Osteoblast (primary cell): ENCODE data around the gene WRNIP1. TPM values are rescaled to one million over a fixed set of nuclear protein-coding genes. Genes with fewer than 3 reads are reported as not detected.

Experiments
- DNase-seq: peaks from one replicate; pipeline ENCODE4 v3.0.0; 2011; ENCODE audit warnings: low spot score, mixed read lengths; ENCODE audit not compliant: insufficient read length; ENCODE audit errors: missing footprints
- H2AFZ ChIP-seq: 2 replicates; pipeline ENCODE4 v1.6.0; 2011; ENCODE audit warnings: mild to moderate bottlenecking, low read length
- H3K27ac ChIP-seq: 2 replicates; pipeline ENCODE4 v1.5.1; 2011; ENCODE audit warnings: mild to moderate bottlenecking, low read depth, low read length, moderate library complexity
- H3K27me3 ChIP-seq: 2 replicates; pipeline ENCODE4 v1.6.0; 2012; ENCODE audit warnings: mild to moderate bottlenecking, control low read depth, inconsistent platforms, low read length, moderate library complexity; ENCODE audit not compliant: insufficient read depth
- H3K36me3 ChIP-seq: 2 replicates; pipeline ENCODE4 v1.5.1; 2011; ENCODE audit warnings: mild to moderate bottlenecking, low read length, control low read depth, moderate library complexity; ENCODE audit not compliant: insufficient read depth
- H3K4me1 ChIP-seq: 2 replicates; pipeline ENCODE4 v1.5.1; 2011; ENCODE audit warnings: mild to moderate bottlenecking, low read length, control low read depth, moderate library complexity; ENCODE audit not compliant: insufficient read depth
- H3K4me2 ChIP-seq: 2 replicates; pipeline ENCODE4 v1.6.0; 2011; ENCODE audit warnings: mild to moderate bottlenecking, low read length; ENCODE audit not compliant: insufficient read depth
- H3K4me3 ChIP-seq: fragments of 200-600 bp; sonication (generic); 3 replicates; pipeline ENCODE4 v1.5.1; 2012; ENCODE audit warnings: mild to moderate bottlenecking, low read length, inconsistent platforms; ENCODE audit not compliant: insufficient read depth
- H3K79me2 ChIP-seq: 2 replicates; pipeline ENCODE4 v1.6.0; 2012; ENCODE audit warnings: mild to moderate bottlenecking, low read length, control low read depth, inconsistent platforms; ENCODE audit not compliant: insufficient read depth
- H3K9me3 ChIP-seq: 2 replicates; pipeline ENCODE4 v1.5.1; 2011; ENCODE audit warnings: low read depth, low read length, control low read depth
- H4K20me1 ChIP-seq: 2 replicates; pipeline ENCODE4 v1.6.0; 2012; ENCODE audit warnings: mild to moderate bottlenecking, low read length, control low read depth; ENCODE audit not compliant: insufficient read depth
- CTCF ChIP-seq: IDR thresholded peaks from 2 replicates; pipeline ENCODE4 v1.5.1; 2011; ENCODE audit warnings: mild to moderate bottlenecking, low read depth, low read length, moderate library complexity; ENCODE audit errors: extremely low read depth
- total RNA-seq: library from RNA; depleted of rRNA; stranded (reverse); fragments of >200 nt; gene quantifications from 2 replicates; pipeline ENCODE4 v1.2.3, GENCODE V29; 2012

WRNIP1 gene
- total RNA-seq, 1 donor: 25.3 TPM

GRCh38 chr6:2802521-2803060 lies 37.4 kb downstream of the WRNIP1 start:
- Histone ChIP-seq H4K20me1 (no peaks in the 10 kb centered on the region), H2AFZ (no peak overlapping the region), H3K27me3 (no peaks in the 10 kb centered on the region), H3K27ac (no peak overlapping the region), H3K4me3 (no peak overlapping the region), H3K36me3 (no peaks in the 10 kb centered on the region), H3K4me1 (no peaks in the 10 kb centered on the region), H3K79me2 (no peaks in the 10 kb centered on the region), H3K9me3 (no peaks in the 10 kb centered on the region), H3K4me2 (no peak overlapping the region)
- TF ChIP-seq CTCF: no peak
- no peak for DNase-seq

GRCh38 chr6:2803731-2804429 lies 38.7 kb downstream of the WRNIP1 start:
- TF ChIP-seq CTCF: no peak
- no peaks in the 10 kb centered on the region for H3K27me3 ChIP-seq
- no peak for DNase-seq
- H3K36me3 ChIP-seq: no peaks in the 10 kb centered on the region
- no peaks in the 10 kb centered on the region for H3K9me3 ChIP-seq
- H3K4me1 ChIP-seq: no peaks in the 10 kb centered on the region
- no peak overlapping the region for H3K4me3 ChIP-seq
- no peaks in the 10 kb centered on the region for H3K79me2 ChIP-seq
- H3K4me2 ChIP-seq: no peak overlapping the region
- H3K27ac ChIP-seq: no peak overlapping the region
- H4K20me1 ChIP-seq: no peaks in the 10 kb centered on the region
- H2AFZ ChIP-seq: no peak overlapping the region

GRCh38 chr6:2804516-2804915 lies 39.3 kb downstream of the WRNIP1 start:
- Histone ChIP-seq H3K79me2 (no peaks in the 10 kb centered on the region), H3K9me3 (no peaks in the 10 kb centered on the region), H3K27me3 (no peaks in the 10 kb centered on the region), H2AFZ (no peak overlapping the region), H3K4me3 (no peak overlapping the region), H4K20me1 (no peaks in the 10 kb centered on the region), H3K27ac (no peak overlapping the region), H3K36me3 (no peaks in the 10 kb centered on the region), H3K4me2 (no peak overlapping the region), H3K4me1 (no peaks in the 10 kb centered on the region)
- DNase-seq: no peak
- TF ChIP-seq CTCF: no peak

- no peaks in the 10 kb centered on the region for H3K4me1 ChIP-seq
- H3K36me3 ChIP-seq: no peaks in the 10 kb centered on the region
- H3K9me3 ChIP-seq: no peaks in the 10 kb centered on the region
- DNase-seq: no peak
- H4K20me1 ChIP-seq: no peaks in the 10 kb centered on the region
- H3K27ac ChIP-seq: no peak overlapping the region
- no peak overlapping the region for H2AFZ ChIP-seq
- H3K27me3 ChIP-seq: no peaks in the 10 kb centered on the region
- H3K4me2 ChIP-seq: no peak overlapping the region
- H3K4me3 ChIP-seq: no peak overlapping the region
- H3K79me2 ChIP-seq: no peaks in the 10 kb centered on the region
- TF ChIP-seq CTCF: no peak
Observed at GRCh38 chr6:2805031-2805430, 39.8 kb downstream of the WRNIP1 start.
